ENCODE data around the gene FSD1L. TPM values are rescaled to one million over a fixed set of nuclear protein-coding genes. Genes with fewer than 3 reads are reported as not detected.
"Not testable (repeated sequence)": the region's sequence is repeated elsewhere in the genome, so short reads cannot be mapped to it uniquely, and the experiment has no call there.

Gene FSD1L
- total RNA-seq, 4 donors from 2014 or later: 1.8 to 19.1 (median 8.3) TPM

DNA sequence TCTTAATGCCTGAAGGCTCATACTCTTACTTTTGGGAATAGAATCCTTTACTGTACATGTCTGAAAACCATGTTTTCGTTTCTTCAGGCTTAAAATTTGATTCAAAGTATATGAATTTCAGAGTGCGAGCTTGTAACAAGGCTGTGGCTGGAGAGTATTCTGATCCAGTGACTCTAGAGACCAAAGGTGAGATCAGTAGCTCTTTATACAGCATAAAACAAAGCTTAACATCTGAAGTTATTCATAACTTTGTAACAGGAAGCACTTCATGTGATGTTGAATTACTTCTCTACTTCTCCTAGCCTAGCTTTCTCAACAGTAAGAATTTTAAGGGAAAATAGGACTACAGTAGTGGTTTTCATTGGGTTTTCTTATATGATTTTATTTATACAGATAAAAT lies 60.7 kb downstream of the FSD1L start:
- no peaks in the 10 kb centered on the region for H3K27me3 ChIP-seq
- H3K36me3 ChIP-seq: no peaks in the 10 kb centered on the region
- no peak overlapping the region for H3K27ac ChIP-seq
- no peak for DNase-seq
- H3K9me3 ChIP-seq: no peaks in the 10 kb centered on the region
- TF ChIP-seq, protein P1, sequence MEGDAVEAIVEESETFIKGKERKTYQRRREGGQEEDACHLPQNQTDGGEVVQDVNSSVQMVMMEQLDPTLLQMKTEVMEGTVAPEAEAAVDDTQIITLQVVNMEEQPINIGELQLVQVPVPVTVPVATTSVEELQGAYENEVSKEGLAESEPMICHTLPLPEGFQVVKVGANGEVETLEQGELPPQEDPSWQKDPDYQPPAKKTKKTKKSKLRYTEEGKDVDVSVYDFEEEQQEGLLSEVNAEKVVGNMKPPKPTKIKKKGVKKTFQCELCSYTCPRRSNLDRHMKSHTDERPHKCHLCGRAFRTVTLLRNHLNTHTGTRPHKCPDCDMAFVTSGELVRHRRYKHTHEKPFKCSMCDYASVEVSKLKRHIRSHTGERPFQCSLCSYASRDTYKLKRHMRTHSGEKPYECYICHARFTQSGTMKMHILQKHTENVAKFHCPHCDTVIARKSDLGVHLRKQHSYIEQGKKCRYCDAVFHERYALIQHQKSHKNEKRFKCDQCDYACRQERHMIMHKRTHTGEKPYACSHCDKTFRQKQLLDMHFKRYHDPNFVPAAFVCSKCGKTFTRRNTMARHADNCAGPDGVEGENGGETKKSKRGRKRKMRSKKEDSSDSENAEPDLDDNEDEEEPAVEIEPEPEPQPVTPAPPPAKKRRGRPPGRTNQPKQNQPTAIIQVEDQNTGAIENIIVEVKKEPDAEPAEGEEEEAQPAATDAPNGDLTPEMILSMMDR (IDR thresholded peaks at IDR 0.05): no peak
- H3K4me3 ChIP-seq: no peak overlapping the region
- H3K4me1 ChIP-seq: no peaks in the 10 kb centered on the region
- intact Hi-C loops (cut with DNase I; ENCODE audit: low total_unique reads): no loop called here

- Histone ChIP-seq H3K27ac (no peak overlapping the region), H3K9me3 (no peaks in the 10 kb centered on the region), H3K36me3 (no peaks in the 10 kb centered on the region), H3K4me1 (no peaks in the 10 kb centered on the region), H3K4me3 (no peak overlapping the region), H3K27me3 (no peaks in the 10 kb centered on the region)
- TF ChIP-seq, protein P1 (IDR thresholded peaks at IDR 0.05): no peak
- no peak for TF ChIP-seq POLR2A (IDR thresholded peaks at IDR 0.05)
- DNase-seq: no peak
- intact Hi-C loops (cut with DNase I; ENCODE audit: low total_unique reads): no loop called here
Observed at GRCh38 chr9:105510024-105510423, 62.2 kb downstream of the FSD1L start.

- intact Hi-C loops (cut with DNase I; ENCODE audit: low total_unique reads): no loop called here
- no peaks in the 10 kb centered on the region for H3K4me1 ChIP-seq
- H3K27me3 ChIP-seq: no peaks in the 10 kb centered on the region
- no peaks in the 10 kb centered on the region for H3K9me3 ChIP-seq
- no peak for DNase-seq
- no peak for TF ChIP-seq POLR2A (IDR thresholded peaks at IDR 0.05)
- TF ChIP-seq, protein P1 (IDR thresholded peaks at IDR 0.05): no peak
- H3K4me3 ChIP-seq: no peak overlapping the region
- H3K27ac ChIP-seq: no peak overlapping the region
- H3K36me3 ChIP-seq: no peaks in the 10 kb centered on the region
Observed at GRCh38 chr9:105511446-105511845, 63.6 kb downstream of the FSD1L start.

DNA sequence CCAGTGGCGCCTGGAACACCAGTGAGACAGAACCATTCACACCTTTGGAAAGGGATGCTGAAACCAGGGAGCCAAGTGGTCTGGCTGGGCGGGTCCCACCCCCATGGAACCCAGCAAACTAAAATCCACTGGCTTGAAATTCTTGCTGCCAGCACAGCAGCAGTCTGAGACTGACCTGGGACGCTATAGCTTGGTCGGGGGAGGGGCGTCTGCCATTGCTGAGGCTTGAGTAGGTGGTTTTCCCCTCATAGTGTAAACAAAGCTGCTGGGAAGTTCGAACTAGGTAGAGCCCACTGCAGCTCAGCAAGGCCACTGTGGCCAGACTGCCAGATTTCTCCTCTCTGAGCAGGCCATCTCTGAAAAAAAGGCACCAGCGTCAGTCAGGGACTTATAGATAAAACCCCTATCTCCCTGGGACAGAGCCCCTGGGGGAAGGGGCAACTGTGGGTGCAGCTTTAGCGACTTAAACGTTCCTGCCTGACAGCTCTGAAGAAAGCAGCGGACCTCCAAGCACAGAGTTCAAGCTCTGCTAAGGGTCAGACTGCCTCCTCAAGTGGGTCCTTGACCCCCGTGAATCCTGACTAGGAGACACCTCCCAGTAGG lies 68.1 kb downstream of the FSD1L start:
- intact Hi-C loops (cut with DNase I; ENCODE audit: low total_unique reads): no loop called here
- Histone ChIP-seq H3K27ac (no peak overlapping the region), H3K4me1 (no peaks in the 10 kb centered on the region), H3K36me3 (no peaks in the 10 kb centered on the region), H3K9me3 (no peaks in the 10 kb centered on the region), H3K4me3 (no peak overlapping the region), H3K27me3 (no peaks in the 10 kb centered on the region)
- DNase-seq: no peak
- TF ChIP-seq POLR2A (IDR thresholded peaks at IDR 0.05): no peak
- TF ChIP-seq, protein P1 (IDR thresholded peaks at IDR 0.05): no peak

GRCh38 chr9:105519710-105520369 lies 72.0 kb downstream of the FSD1L start:
- H3K9me3 ChIP-seq; H3K36me3 ChIP-seq; H3K4me1 ChIP-seq; H3K27me3 ChIP-seq; intact Hi-C loops (cut with DNase I; ENCODE audit: low total_unique reads): not testable (repeated sequence)
- peak in 1 of 2 donors; percentile 29 for DNase-seq
- Histone ChIP-seq H3K4me3 (peak overlapping the region in 1 of 2 donors; percentile 48), H3K27ac (peak overlapping the region; percentile 74 to 79)

GRCh38 chr9:105520992-105521391 lies 73.2 kb downstream of the FSD1L start:
- H3K27me3 ChIP-seq; H3K27ac ChIP-seq; intact Hi-C loops (cut with DNase I; ENCODE audit: low total_unique reads); DNase-seq; H3K4me1 ChIP-seq; H3K36me3 ChIP-seq; H3K9me3 ChIP-seq; H3K4me3 ChIP-seq: not testable (repeated sequence)

GRCh38 chr9:105522618-105523385 lies 75.0 kb downstream of the FSD1L start:
- H3K27ac ChIP-seq; H3K27me3 ChIP-seq; intact Hi-C loops (cut with DNase I; ENCODE audit: low total_unique reads): not testable (repeated sequence)

More at GRCh38 chr9:105522618-105523385, 75.0 kb downstream of the FSD1L start:
- H3K36me3 ChIP-seq, H3K4me3 ChIP-seq, DNase-seq, H3K4me1 ChIP-seq, H3K9me3 ChIP-seq: not testable (repeated sequence)
